GM21381 (cell line): ENCODE data around the gene NGDN.
"Not testable (repeated sequence)": the region's sequence is repeated elsewhere in the genome, so short reads cannot be mapped to it uniquely, and the experiment has no call there.

ENCODE experiments used
- ATAC-seq: cut with Tn5 transposase; IDR thresholded peaks from one replicate; pipeline ENCODE4 v1.9.1; 2021; ENCODE audit warnings: mild to moderate bottlenecking, moderate library complexity; ENCODE audit not compliant: unreplicated experiment

NGDN gene

DNA sequence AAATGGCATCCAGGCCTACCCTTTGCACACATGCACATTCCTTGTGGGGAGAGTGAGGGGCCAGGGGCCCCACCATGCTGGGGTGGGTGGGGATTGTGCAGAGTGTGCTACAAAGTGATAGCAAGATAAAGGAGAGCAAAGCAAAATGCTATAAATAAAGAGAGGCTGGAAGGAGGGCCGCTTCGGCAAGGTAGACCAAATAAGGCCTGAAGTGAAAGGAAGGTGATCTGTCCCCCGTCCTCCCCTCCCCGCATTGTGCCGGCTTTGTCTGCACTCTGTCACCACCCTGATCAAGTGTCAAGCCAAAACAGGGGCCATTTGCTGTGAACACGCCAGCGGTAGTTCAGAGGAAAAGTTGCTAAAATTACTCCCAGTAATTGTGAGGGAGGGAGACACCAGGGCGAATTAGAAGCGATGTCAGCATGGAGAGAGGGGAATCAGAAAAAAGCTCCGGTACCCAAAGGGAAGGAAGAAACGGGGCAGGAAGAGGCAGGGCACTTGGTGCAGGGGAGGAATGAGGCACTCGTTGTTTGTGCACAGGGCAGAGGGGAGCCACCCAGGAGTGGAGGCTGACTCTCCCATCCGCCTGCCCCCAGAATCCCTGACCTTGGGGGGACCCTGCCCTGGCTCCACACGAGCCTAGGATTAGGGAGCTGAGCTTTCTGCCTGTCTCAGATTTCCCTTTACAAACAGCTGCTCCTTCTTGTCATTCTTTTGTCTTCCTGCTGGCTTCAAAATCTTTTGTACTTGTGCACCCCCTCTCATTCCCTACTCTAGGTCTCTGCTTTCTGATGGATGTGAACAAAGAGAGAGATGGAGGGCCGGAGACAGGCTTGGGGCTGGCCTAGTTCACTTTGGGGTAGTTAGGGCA, 31.2 kb upstream of the NGDN start:
- ATAC-seq = no peak

DNA sequence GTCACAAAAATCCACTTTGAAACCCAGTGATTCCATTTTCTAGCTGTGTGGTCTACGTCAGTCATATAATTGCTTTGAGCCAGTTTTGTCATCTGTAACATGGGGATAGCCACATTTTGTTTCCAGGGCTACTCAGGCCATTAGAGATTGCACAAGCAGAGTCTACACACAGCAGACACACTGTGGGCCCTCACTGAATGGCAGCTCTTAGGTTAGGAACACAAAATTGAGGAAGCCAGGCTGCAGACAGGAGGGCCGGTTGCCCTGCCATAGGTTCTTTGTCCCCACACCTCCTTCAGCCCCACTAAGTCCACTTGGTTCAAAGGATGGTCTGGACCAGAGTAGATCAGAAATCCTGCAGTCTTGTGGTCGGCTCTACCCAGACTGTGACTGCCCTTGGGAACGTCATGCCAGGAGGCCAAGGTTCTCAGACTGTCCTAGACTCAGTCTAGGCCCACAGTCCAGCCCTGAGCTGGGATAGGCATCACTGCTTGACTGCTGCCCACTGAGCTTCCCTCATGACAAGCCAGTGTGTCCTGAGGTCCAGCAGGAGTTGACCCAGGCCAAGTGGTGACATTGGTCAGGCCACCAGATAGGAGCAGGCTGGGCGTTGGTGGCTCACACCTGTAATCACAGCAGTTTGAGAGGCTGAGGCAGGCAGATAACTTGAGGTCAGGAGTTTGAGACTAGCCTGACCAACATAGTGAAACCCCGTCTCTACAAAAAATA, 30.2 kb upstream of the NGDN start:
- ATAC-seq = no peak

DNA sequence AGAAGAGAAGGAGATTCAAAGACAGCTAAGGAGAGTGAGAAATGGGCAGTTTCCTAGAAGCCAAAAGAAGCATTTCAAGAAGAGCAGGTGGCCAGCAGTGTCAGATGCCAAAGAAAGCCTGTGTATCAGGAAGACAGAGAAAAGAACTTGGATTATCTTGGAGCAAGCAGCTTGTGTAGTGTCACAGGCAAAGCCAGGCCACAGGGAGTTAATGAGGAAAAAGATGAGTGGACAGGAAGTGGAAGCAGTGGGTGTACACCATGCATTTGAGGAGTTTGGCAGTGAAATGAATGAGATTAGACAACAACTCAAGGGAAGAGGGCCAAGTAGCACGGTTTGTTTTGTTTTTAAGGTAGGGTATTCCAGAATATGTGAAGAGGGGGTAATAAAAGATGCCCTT, 28.4 kb upstream of the NGDN start:
- ATAC-seq = no peak

DNA sequence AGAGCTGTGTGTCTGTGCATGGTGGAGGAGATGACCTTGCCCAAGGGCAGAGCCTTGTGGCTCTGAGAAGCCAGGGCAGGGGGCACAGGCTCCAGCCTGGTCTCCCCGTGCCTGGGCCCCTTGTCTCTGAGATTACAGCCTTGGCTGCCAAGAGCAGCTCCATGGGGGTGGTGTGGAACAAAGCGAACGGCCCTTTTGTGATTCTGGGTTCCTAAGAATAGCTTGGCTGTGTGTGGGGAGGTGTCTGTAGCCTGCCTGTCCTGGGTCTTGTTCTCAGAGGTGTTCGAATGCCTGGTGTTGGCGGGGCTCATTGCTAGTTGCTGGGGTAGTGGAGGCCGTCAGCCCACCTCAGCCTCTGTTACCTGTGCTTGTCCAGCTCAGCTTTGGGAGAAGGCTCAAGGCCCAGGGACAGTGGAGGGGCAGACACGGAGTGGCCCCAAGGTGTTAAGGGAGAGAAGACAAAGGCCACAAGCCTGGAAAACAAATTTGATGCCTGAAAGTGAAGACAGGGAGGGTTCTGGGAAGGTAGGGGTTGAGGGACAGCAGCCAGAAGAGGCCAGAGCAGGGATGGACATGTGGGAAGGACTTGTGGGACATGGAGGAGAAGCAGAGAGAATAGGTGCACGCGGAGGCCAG, 26.7 kb upstream of the NGDN start:
- no peak for ATAC-seq

GRCh38 chr14:23443411-23443812, 26.1 kb upstream of the NGDN start:
- no peak for ATAC-seq

DNA sequence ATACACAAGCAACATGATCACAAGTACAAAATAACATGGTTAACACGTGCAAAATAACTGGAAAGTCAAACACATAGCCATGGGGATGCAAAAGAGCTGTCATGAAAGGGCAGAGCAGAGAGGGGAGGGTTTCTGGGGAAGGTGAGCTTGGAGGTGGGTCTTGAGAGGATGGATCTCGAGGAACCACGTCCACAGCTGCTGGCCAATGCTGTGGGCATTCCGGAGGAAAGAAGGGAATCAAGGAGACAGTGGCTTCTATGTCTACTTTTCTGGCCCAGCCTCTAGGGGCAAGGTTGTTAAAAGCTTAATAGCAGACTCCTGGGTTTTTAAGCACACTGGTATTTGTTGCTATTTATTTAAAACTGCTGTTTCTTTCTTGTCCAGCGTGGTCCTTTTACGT, 25.6 kb upstream of the NGDN start:
- no peak for ATAC-seq

GRCh38 chr14:23444314-23444713, 25.2 kb upstream of the NGDN start:
- no peak for ATAC-seq

DNA sequence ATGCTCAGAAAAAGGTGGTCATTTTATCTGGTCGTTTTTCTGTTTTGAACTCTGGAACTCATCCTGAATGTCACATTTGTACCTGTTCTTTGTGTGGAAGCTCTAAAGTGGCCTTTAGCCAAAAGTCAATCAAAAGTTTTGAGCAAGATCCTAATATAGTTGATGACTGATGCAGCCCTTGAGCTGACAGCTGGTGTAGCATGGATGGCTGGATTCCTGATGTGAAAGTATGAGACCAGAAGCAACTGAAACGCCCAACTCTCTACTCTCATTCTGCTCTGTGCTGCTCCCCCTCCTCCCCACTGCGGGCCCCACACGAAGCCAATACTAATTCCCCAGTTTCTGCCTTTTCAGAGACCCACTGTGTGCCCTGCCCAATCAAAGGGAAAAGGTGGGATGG, 23.7 kb upstream of the NGDN start:
- ATAC-seq = no peak

- ATAC-seq = no peak
Observed at GRCh38 chr14:23446291-23446851, 23.1 kb upstream of the NGDN start.

- ATAC-seq = no peak
Observed at GRCh38 chr14:23447361-23448350, 21.8 kb upstream of the NGDN start.

- ATAC-seq = no peak
Observed at GRCh38 chr14:23449314-23449713, 20.2 kb upstream of the NGDN start.

DNA sequence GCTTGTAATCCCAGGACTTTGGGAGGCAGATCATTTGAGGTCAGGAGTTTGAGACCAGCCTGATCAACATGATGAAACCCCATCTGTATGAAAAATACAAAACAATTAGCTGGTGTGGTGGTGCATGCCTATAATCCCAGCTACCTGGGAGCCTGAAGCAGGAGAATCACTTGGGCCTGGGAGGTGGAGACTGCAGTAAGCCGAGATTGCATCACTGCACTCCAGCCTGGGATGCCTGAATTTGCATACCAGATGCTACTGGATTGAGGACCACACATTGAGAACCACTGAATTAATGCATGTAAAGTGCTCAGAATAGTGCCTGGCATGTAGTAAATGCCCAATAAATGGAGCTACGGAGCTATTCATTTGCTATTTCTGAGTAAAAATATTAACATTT, 19.1 kb upstream of the NGDN start:
- ATAC-seq = no peak

GRCh38 chr14:23452237-23452636, 17.3 kb upstream of the NGDN start:
- no peak for ATAC-seq

DNA sequence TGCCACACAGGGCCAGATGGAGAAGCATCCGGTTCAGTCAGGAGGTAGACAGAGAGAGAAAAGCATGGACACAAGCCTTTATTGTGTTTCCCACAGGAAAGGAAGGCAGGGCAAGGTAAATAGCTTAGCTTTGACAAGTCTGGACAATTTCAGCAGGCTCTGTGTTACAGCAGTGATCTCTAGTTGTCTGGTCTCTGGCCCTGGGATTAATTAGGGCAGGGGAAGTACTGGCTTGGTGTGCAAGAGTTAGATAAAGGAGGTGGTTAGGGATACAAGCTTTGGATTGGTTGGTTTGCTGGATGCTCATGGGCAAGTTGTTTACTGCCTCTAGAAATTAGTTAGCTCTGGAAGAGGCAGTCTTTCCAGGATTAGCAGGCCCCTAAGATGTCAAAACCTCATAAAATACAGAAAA, 15.1 kb upstream of the NGDN start:
- no peak for ATAC-seq

DNA sequence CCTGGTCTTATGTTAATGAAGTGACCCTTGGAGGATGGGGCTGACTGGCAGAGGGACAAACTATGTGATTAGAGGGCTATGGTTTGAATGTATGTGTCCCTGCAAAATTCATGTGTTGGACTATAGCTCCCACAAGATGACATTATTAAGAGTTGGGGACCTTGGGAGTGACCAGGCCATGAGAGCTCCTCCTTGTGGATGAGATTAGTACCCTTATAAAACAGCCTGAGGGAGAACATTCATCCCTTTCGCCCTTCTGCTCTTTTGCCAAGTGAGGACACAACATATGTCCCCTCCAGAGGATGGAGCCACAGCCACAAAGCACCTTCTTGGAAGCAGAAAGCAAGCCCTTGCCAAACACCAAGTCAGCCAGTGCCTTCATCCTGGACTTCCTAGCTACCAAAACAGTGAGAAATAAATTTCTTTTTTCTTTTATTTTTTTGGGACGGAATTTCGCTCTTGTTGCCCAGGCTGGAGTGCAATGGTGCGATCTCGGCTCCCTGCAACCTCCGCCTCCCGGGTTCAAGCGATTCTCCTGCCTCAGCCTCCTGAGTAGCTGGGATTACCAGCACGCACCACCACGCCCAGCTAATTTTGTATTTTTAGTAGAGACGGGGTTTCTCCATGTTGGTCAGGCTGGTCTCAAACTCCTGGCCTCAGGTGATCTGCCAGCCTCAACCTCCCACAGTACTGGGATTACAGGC, 12.5 kb upstream of the NGDN start:
- not testable (repeated sequence) for ATAC-seq

DNA sequence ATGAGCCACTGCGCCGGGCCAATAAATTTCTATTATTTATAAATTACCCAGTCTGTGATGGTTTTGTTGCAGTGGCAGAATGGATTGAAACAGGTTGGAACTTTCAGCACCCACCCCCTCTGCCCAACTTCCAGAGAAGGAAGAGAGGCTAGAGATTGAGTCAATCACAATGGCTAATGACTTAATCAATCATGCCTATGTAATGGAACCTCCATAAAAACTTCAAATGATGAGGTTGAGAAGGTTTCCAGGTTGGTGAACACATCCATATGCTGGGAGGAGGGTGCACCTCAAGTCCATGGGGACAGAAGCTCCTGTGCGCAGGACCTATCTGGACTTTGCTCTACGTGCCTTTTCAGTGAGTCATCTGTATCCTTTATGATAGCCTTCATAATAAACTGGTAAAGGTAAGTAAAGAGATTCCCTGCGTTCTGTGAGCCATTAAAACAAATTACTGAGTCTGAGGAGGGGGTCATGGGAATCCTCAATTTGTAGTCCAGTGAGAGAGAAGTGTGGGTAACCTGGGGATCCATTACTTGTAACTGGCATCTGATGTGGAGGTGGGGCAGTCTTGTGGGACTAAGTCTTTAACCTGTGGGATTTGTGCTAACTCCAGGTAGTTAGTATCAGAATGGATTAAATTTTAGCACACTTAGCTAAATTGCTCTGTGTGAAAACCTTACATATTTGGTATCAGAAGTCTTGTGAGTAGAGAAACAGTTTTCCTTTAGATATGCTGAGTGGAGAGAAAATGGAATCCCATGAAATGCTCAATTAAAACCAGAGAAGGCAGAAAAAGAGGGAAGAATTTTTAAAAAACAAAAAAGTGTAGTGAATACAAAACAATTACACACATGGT, 11.7 kb upstream of the NGDN start:
- ATAC-seq = no peak

GRCh38 chr14:23460960-23461359, 8.5 kb upstream of the NGDN start:
- ATAC-seq = no peak

DNA sequence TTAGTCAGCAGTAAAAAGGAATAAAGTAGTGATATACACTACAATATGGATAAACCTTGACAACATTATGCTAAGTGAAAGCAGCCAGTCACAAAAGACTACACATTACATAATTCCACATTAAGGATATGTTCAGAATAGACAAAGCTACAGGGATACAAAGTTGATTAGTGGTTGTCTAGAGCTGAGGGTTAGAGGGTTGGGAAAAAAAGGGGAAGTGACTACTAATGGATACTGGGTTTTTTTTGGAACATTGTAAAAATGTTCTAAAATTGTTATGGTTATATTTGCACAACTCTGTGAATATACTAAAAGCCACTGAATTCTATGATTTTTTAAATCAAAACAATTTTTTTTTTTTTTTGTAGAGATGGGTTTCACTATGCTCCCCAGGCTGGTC, 4.8 kb upstream of the NGDN start:
- ATAC-seq = no peak

- ATAC-seq = no peak
Observed at GRCh38 chr14:23465261-23465660, 4.2 kb upstream of the NGDN start.
